GM12872 (cell line): Measurements from ENCODE around the gene AKR7A3.

Experiments
- CTCF ChIP-seq: IDR thresholded peaks from 3 replicates; pipeline ENCODE4 v1.5.1; 2011; ENCODE audit warnings: low read depth, mild to moderate bottlenecking, low read length, moderate library complexity; ENCODE audit not compliant: insufficient read depth

The AKR7A3 gene

GRCh38 chr1:19317126-19317910 lies 28.7 kb upstream of the AKR7A3 start:
- TF ChIP-seq CTCF, result no peak

- TF ChIP-seq CTCF, result no peak
Measured at GRCh38 chr1:19315378-19316198, 27.0 kb upstream of the AKR7A3 start.

GRCh38 chr1:19313961-19314882 lies 25.7 kb upstream of the AKR7A3 start:
- no peak for TF ChIP-seq CTCF

GRCh38 chr1:19313636-19313959 lies 25.0 kb upstream of the AKR7A3 start:
- no peak for TF ChIP-seq CTCF

- no peak for TF ChIP-seq CTCF
Measured at GRCh38 chr1:19312782-19313635, 24.4 kb upstream of the AKR7A3 start.

- TF ChIP-seq CTCF, result no peak
Measured at GRCh38 chr1:19311931-19312781, 23.6 kb upstream of the AKR7A3 start, which contains the start of the genes AKR7A2 and SLC66A1. Gene AKR7A2, minus strand, starts transcription at chr1:19312144. Its CDS starts 20 bp downstream, at chr1:19312124. Gene SLC66A1, plus strand, starts transcription at chr1:19312326. Its CDS starts 5,352 bp downstream, at chr1:19317678.
